BLaER1 (cell line): ENCODE measurements around the gene PFN4.
"Not testable (repeated sequence)": the region's sequence is repeated elsewhere in the genome, so short reads cannot be mapped to it uniquely, and the experiment has no call there.

Experiments
- H3K27ac ChIP-seq: shearing (Covaris generic); formaldehyde crosslinking; 2 replicates; pipeline ENCODE4 v1.8.1; 2022
- H3K27me3 ChIP-seq: shearing (Covaris generic); formaldehyde crosslinking; 2 replicates; pipeline ENCODE4 v1.8.1; 2022
- H3K36me3 ChIP-seq: shearing (Covaris generic); formaldehyde crosslinking; 2 replicates; pipeline ENCODE4 v1.8.1; 2022
- H3K4me1 ChIP-seq: shearing (Covaris generic); formaldehyde crosslinking; 2 replicates; pipeline ENCODE4 v1.8.1; 2022
- H3K4me2 ChIP-seq: shearing (Covaris generic); formaldehyde crosslinking; 2 replicates; pipeline ENCODE4 v1.8.1; 2022
- H3K4me3 ChIP-seq: shearing (Covaris generic); formaldehyde crosslinking; 2 replicates; pipeline ENCODE4 v1.8.1; 2022
- H3K9ac ChIP-seq: shearing (Covaris generic); formaldehyde crosslinking; 2 replicates; pipeline ENCODE4 v1.8.1; 2022
- H3K9me3 ChIP-seq: shearing (Covaris generic); formaldehyde crosslinking; 2 replicates; pipeline ENCODE4 v1.8.1; 2022
- H4K20me1 ChIP-seq: shearing (Covaris generic); formaldehyde crosslinking; 2 replicates; pipeline ENCODE4 v1.8.1; 2022
- Cebpa-rat ChIP-seq: shearing (Covaris generic); IDR thresholded peaks from 2 replicates; pipeline ENCODE4 v1.8.1; 2022

The PFN4 gene

GRCh38 chr2:24104110-24104650, 19.0 kb downstream of the PFN4 start:
- TF ChIP-seq Cebpa-rat: no peak

DNA sequence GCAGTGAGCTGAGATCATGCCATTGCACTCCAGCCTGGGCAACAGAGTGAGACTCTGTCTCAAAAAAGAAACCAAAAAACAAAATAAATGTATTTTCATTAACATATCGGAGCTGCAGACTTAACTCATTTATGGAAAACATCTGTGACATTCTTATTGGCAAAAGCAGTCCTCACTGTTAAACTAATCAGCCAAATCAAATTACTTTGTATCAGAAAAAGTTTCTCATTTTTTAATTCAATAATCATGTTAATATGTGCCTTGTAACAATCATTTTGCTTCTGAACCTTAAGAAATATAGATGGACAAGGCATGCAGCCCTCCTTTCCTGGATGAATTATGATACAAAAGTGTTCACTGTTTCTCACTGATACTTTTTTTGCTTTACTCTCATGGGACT, 20.5 kb downstream of the PFN4 start:
- no peak for TF ChIP-seq Cebpa-rat
- Histone ChIP-seq H4K20me1 (no peaks in the 10 kb centered on the region), H3K9ac (no peak overlapping the region), H3K36me3 (peaks cover 30% of the 10 kb centered on the region), H3K4me1 (peaks cover 8% of the 10 kb centered on the region; the same call in 1 of the 2 replicates), H3K27me3 (no peaks in the 10 kb centered on the region), H3K4me2 (no peak overlapping the region), H3K9me3 (peaks cover 31% of the 10 kb centered on the region), H3K27ac (no peak overlapping the region), H3K4me3 (no peak overlapping the region)

More at GRCh38 chr2:24104110-24104650, 19.0 kb downstream of the PFN4 start:
- Histone ChIP-seq H3K4me2 (no peak overlapping the region), H3K36me3 (peaks cover 30% of the 10 kb centered on the region), H3K4me3 (no peak overlapping the region), H4K20me1 (no peaks in the 10 kb centered on the region), H3K4me1 (peaks cover 8% of the 10 kb centered on the region; the same call in 1 of the 2 replicates), H3K9me3 (peaks cover 44% of the 10 kb centered on the region), H3K27me3 (no peaks in the 10 kb centered on the region), H3K27ac (no peak overlapping the region), H3K9ac (no peak overlapping the region)

DNA sequence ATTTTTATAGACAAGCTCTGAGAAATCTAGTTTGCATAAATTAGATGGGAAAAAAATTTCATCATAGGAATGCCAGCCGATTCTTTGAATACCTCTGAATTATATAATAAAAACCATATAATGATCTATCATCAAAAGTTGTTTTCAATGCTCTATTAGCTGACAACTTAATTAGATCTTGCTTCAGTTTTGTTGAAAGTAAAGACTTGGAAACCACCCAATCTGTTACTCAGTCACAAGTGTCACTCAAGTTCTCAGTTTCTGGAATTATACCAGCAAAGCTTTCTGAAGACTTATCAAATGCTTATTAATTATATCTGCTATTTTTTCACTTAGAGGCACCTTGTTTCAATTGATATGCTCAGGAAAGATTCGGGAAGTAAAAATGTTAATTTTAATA, 21.1 kb downstream of the PFN4 start:
- Histone ChIP-seq H3K27me3 (no peaks in the 10 kb centered on the region), H3K4me3 (no peak overlapping the region), H4K20me1 (no peaks in the 10 kb centered on the region), H3K9ac (no peak overlapping the region), H3K4me1 (peaks cover 8% of the 10 kb centered on the region; the same call in 1 of the 2 replicates), H3K27ac (no peak overlapping the region), H3K9me3 (peaks cover 28% of the 10 kb centered on the region), H3K4me2 (no peak overlapping the region), H3K36me3 (peaks cover 30% of the 10 kb centered on the region)
- TF ChIP-seq Cebpa-rat: no peak

- H4K20me1 ChIP-seq, H3K4me2 ChIP-seq, H3K9ac ChIP-seq, H3K4me3 ChIP-seq, H3K27ac ChIP-seq, H3K4me1 ChIP-seq, H3K27me3 ChIP-seq: not testable (repeated sequence)
- Histone ChIP-seq H3K36me3 (peaks cover 36% of the 10 kb centered on the region), H3K9me3 (peaks cover 16% of the 10 kb centered on the region)
Measured at GRCh38 chr2:24100732-24101131, 22.4 kb downstream of the PFN4 start.

DNA sequence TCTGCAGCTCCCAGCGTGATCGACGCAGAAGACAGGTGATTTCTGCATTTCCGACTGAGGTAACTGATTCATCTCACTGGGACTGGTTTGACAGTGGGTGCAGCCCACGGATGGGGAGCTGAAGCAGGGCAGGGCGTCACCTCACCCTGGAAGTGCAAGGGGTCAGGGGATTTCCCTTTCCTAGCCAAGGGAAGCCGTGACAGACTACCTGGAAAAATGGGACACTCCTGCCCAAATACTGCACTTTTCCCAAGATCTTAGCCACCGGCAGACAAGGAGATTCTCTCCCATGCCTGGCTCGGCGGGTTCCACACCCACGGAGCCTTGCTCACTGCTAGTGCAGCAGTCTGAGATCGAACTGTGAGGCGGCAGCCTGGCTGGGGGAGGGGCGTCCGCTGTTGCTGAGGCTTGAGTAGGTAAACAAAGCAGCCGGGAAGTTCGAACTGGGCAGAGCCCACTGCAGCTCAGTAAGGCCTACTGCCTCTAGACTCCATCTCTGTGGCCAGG, 27.9 kb downstream of the PFN4 start:
- H3K27ac ChIP-seq, H3K4me3 ChIP-seq, H3K4me1 ChIP-seq, H3K9me3 ChIP-seq, H3K27me3 ChIP-seq, H3K9ac ChIP-seq, H3K4me2 ChIP-seq, H4K20me1 ChIP-seq: not testable (repeated sequence)
- H3K36me3 ChIP-seq: peaks cover 35% of the 10 kb centered on the region

DNA sequence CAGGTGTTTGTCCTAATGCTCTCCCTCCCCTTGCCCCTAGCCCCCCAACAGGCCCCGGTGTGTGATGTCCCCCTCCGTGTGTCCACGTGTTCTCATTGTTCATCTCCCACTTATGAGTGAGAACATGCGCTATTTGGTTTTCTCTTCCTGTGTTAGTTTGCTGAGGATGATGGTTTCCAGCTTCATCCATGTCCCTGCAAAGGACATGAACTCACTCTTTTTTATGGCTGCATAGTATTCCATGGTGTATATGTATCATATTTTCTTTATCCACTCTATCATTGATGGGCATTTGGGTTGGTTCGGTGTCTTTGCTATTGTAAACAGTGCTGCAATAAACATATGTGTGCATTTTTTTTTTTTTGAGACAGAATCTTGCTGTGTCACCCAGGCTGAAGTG, 29.9 kb downstream of the PFN4 start:
- H3K4me1 ChIP-seq, H3K27ac ChIP-seq, H3K4me2 ChIP-seq, H3K9ac ChIP-seq, H3K4me3 ChIP-seq, H3K27me3 ChIP-seq, H3K9me3 ChIP-seq, H4K20me1 ChIP-seq: not testable (repeated sequence)
- peaks cover 52% of the 10 kb centered on the region for H3K36me3 ChIP-seq

DNA sequence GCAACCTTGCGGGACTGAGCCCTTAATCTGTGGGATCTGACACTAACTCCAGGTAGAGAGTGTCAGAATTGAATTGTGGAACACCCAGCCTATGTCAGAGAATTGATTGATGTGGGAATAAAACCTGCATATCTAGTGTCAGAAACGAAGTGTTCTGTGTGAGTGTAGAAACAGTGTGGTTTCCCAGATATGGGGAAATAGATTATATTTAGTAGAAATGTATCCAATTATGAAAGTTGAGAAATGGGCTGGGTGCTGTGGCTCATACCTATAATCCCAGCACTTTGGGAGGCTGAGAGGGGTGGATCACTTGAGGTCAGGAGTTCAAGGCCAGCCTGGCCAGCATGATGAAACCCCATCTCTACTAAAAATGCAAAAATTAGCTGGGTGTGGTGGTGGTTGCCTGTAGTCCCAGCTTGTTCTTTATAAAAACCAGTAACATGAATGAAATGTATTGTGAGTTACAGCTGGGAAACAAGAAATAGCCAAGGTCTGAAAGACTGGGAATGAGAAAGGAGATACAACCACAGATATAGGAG, 34.2 kb downstream of the PFN4 start:
- H3K4me2 ChIP-seq: no peak overlapping the region
- peaks cover 34% of the 10 kb centered on the region; the same call in 1 of the 2 replicates for H3K36me3 ChIP-seq
- H3K9ac ChIP-seq: no peak overlapping the region
- no peaks in the 10 kb centered on the region for H4K20me1 ChIP-seq
- no peaks in the 10 kb centered on the region for H3K9me3 ChIP-seq
- H3K27ac ChIP-seq: no peak overlapping the region
- TF ChIP-seq Cebpa-rat: no peak
- H3K4me3 ChIP-seq: no peak overlapping the region
- H3K27me3 ChIP-seq: no peaks in the 10 kb centered on the region
- peaks cover 9% of the 10 kb centered on the region for H3K4me1 ChIP-seq

GRCh38 chr2:24087032-24087431, 36.1 kb downstream of the PFN4 start:
- no peak overlapping the region for H3K27ac ChIP-seq
- H3K4me1 ChIP-seq: peaks cover 18% of the 10 kb centered on the region
- no peak for TF ChIP-seq Cebpa-rat
- H3K36me3 ChIP-seq: peaks cover 35% of the 10 kb centered on the region
- no peak overlapping the region for H3K4me2 ChIP-seq
- no peak overlapping the region for H3K4me3 ChIP-seq
- H4K20me1 ChIP-seq: no peaks in the 10 kb centered on the region
- H3K27me3 ChIP-seq: no peaks in the 10 kb centered on the region
- no peak overlapping the region for H3K9ac ChIP-seq
- no peaks in the 10 kb centered on the region for H3K9me3 ChIP-seq

- no peak overlapping the region for H3K9ac ChIP-seq
- TF ChIP-seq Cebpa-rat: no peak
- no peaks in the 10 kb centered on the region for H3K9me3 ChIP-seq
- H3K27me3 ChIP-seq: no peaks in the 10 kb centered on the region
- H3K4me2 ChIP-seq: no peak overlapping the region
- peaks cover 18% of the 10 kb centered on the region for H3K4me1 ChIP-seq
- no peak overlapping the region for H3K27ac ChIP-seq
- no peak overlapping the region for H3K4me3 ChIP-seq
- peaks cover 43% of the 10 kb centered on the region for H3K36me3 ChIP-seq
- H4K20me1 ChIP-seq: no peaks in the 10 kb centered on the region
Measured at GRCh38 chr2:24086241-24086640, 36.9 kb downstream of the PFN4 start.

DNA sequence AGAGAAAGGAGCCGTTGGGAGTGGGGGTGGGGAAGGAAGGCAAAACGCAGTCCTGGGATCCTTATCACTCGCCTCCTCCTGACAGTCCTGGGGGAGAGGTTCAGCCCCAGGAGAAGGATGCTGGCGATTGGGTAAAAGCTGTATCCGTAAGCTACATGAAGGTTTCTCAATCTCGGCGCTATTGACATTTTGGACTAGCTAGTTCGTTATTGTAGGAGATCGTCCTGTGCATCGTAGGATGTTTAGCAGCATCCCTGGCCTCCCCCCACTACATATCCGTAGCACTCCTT, 38.0 kb downstream of the PFN4 start:
- Histone ChIP-seq H3K27ac (no peak overlapping the region; the same call in 1 of the 2 replicates), H3K4me2 (peak overlapping the region; percentile 92), H3K27me3 (no peaks in the 10 kb centered on the region), H4K20me1 (no peaks in the 10 kb centered on the region), H3K36me3 (peaks cover 51% of the 10 kb centered on the region), H3K4me1 (peaks cover 18% of the 10 kb centered on the region), H3K9ac (peak overlapping the region; percentile 81), H3K4me3 (peak overlapping the region; percentile 73), H3K9me3 (no peaks in the 10 kb centered on the region)
- no peak for TF ChIP-seq Cebpa-rat
